Measurements from ENCODE around the gene AUP1.
A peak's percentile ranks its signal among the peaks of the same experiment; 100 is the strongest.
"Not testable (repeated sequence)": the region's sequence is repeated elsewhere in the genome, so short reads cannot be mapped to it uniquely, and the experiment has no call there.

AUP1 gene

GRCh38 chr2:74529357-74530238, at the start of gene AUP1, which contains the start of gene HTRA2:
Gene AUP1 (minus strand): TSS chr2:74529706. CDS start chr2:74529629, 77 bp downstream.
Gene HTRA2 (plus strand): TSS chr2:74529933. CDS start chr2:74530007, 74 bp downstream.
- peak; percentile 94 to 96 for DNase-seq

GRCh38 chr2:74578408-74578807, 48.9 kb upstream of the AUP1 start:
- no peak for DNase-seq

- DNase-seq, result no peak
These were observed 47.9 kb upstream of the AUP1 start for GRCh38 chr2:74577448-74577847.

- DNase-seq, result no peak
These were observed 47.3 kb upstream of the AUP1 start for GRCh38 chr2:74576863-74577229.

- no peak for DNase-seq
These were observed 46.8 kb upstream of the AUP1 start for GRCh38 chr2:74576211-74576862.

GRCh38 chr2:74575320-74575719, 45.8 kb upstream of the AUP1 start:
- no peak for DNase-seq

- DNase-seq, result no peak
These were observed 44.4 kb upstream of the AUP1 start for GRCh38 chr2:74573747-74574562.

- DNase-seq, result no peak
These were observed 42.8 kb upstream of the AUP1 start for GRCh38 chr2:74572178-74572925.

- DNase-seq, result no peak
These were observed 41.6 kb upstream of the AUP1 start for GRCh38 chr2:74571058-74571457.

GRCh38 chr2:74569686-74570085, 40.2 kb upstream of the AUP1 start:
- no peak for DNase-seq

GRCh38 chr2:74567881-74568280, 38.4 kb upstream of the AUP1 start:
- no peak for DNase-seq

GRCh38 chr2:74566754-74567085, 37.2 kb upstream of the AUP1 start:
- DNase-seq, result no peak

- DNase-seq, result no peak
These were observed 36.7 kb upstream of the AUP1 start for GRCh38 chr2:74566076-74566753.

GRCh38 chr2:74564222-74564621, 34.7 kb upstream of the AUP1 start:
- DNase-seq, result no peak

GRCh38 chr2:74562126-74562775, 32.7 kb upstream of the AUP1 start:
- DNase-seq, result no peak

GRCh38 chr2:74561022-74561421, 31.5 kb upstream of the AUP1 start:
- DNase-seq, result not testable (repeated sequence)

- no peak for DNase-seq
These were observed 31.1 kb upstream of the AUP1 start for GRCh38 chr2:74560591-74560990.

GRCh38 chr2:74559912-74560311, 30.4 kb upstream of the AUP1 start:
- DNase-seq, result no peak

- no peak for DNase-seq
These were observed 29.1 kb upstream of the AUP1 start for GRCh38 chr2:74558284-74559230.

- no peak for DNase-seq
These were observed 27.4 kb upstream of the AUP1 start for GRCh38 chr2:74556831-74557370.
